HuH-7 (cell line): ENCODE data around the gene EEF1AKMT1.

ENCODE experiments used
- DNase-seq: peaks from one replicate; pipeline ENCODE4 v3.0.0; 2011; ENCODE audit warnings: low spot score

The EEF1AKMT1 gene

GRCh38 chr13:20718958-20719566, 54.7 kb downstream of the EEF1AKMT1 start:
- no peak for DNase-seq

GRCh38 chr13:20717581-20718542, 55.9 kb downstream of the EEF1AKMT1 start:
- no peak for DNase-seq

- no peak for DNase-seq
These were observed 56.8 kb downstream of the EEF1AKMT1 start for GRCh38 chr13:20716951-20717350.

- DNase-seq, result no peak
These were observed 58.4 kb downstream of the EEF1AKMT1 start for GRCh38 chr13:20715330-20715712.

GRCh38 chr13:20714563-20715329, 59.0 kb downstream of the EEF1AKMT1 start:
- no peak for DNase-seq

GRCh38 chr13:20714161-20714560, 59.6 kb downstream of the EEF1AKMT1 start:
- no peak for DNase-seq

- no peak for DNase-seq
These were observed 60.0 kb downstream of the EEF1AKMT1 start for GRCh38 chr13:20713751-20714150.

- DNase-seq, result no peak
These were observed 60.8 kb downstream of the EEF1AKMT1 start for GRCh38 chr13:20713014-20713376.

- DNase-seq, result peak; percentile 62
These were observed 62.3 kb downstream of the EEF1AKMT1 start for GRCh38 chr13:20711301-20712044.

- DNase-seq, result no peak
These were observed 64.0 kb downstream of the EEF1AKMT1 start for GRCh38 chr13:20709782-20710181.

GRCh38 chr13:20709369-20709768, 64.4 kb downstream of the EEF1AKMT1 start:
- DNase-seq, result no peak

GRCh38 chr13:20708216-20708615, 65.5 kb downstream of the EEF1AKMT1 start:
- no peak for DNase-seq

GRCh38 chr13:20706661-20707060, 67.1 kb downstream of the EEF1AKMT1 start:
- DNase-seq, result no peak

- DNase-seq, result no peak
These were observed 69.2 kb downstream of the EEF1AKMT1 start for GRCh38 chr13:20704459-20705069.

GRCh38 chr13:20703780-20704458, 69.8 kb downstream of the EEF1AKMT1 start:
- peak; percentile 87 for DNase-seq

- DNase-seq, result peak; percentile 53
These were observed 70.6 kb downstream of the EEF1AKMT1 start, which contains the start of gene IL17D for GRCh38 chr13:20702915-20703779. Gene IL17D (plus strand): TSS chr13:20703699. CDS start chr13:20704002, 303 bp downstream.

- no peak for DNase-seq
These were observed 71.2 kb downstream of the EEF1AKMT1 start for GRCh38 chr13:20702530-20702914.

GRCh38 chr13:20701461-20701860, 72.3 kb downstream of the EEF1AKMT1 start:
- no peak for DNase-seq

- no peak for DNase-seq
These were observed 73.5 kb downstream of the EEF1AKMT1 start for GRCh38 chr13:20700288-20700687.

GRCh38 chr13:20699715-20700114, 74.0 kb downstream of the EEF1AKMT1 start:
- no peak for DNase-seq
